Caco-2 (cell line): ENCODE results near the gene CGAS. TPM values are rescaled to one million over a fixed set of nuclear protein-coding genes. Genes with fewer than 3 reads are reported as not detected.

Experiments
- BruUV-seq: library from RNA; stranded (reverse); fragments of 400-500 nt; replicated peaks from 2 replicates; lab custom pipeline; 2021; lab: Mats Ljungman, UMichigan
- CTCF ChIA-PET: fragments of 300-600 bp; sonication (Branson Sonifier 250); formaldehyde crosslinking; loops from one replicate; lab custom pipeline; 2022; ENCODE audit warnings: antibody characterized with exemption; lab: Charles Lee
- POLR2A ChIA-PET: fragments of 300-600 bp; sonication (Branson Sonifier 250); formaldehyde crosslinking; loops from one replicate; lab custom pipeline; 2022; ENCODE audit warnings: antibody characterized with exemption; lab: Charles Lee
- DNase-seq, 2 experiments: peaks; one replicate each; pipeline versions ENCODE4 v3.0.0 to v3.0.0-alpha.2; 2020 to 2022
- H3K27me3 ChIP-seq: replicated peaks from 2 replicates; pipeline ENCODE4 v1.6.0; 2011; ENCODE audit warnings: low read length; ENCODE audit not compliant: control insufficient read depth, insufficient read depth
- H3K36me3 ChIP-seq: 2 replicates; pipeline ENCODE4 v1.5.1; 2011; ENCODE audit warnings: low read length; ENCODE audit not compliant: control insufficient read depth, insufficient read depth
- H3K4me1 ChIP-seq: fragments of 250-450 bp; sonication (Bioruptor Pico); 2 replicates; pipeline ENCODE4 v1.5.1; 2020; ENCODE audit warnings: mild to moderate bottlenecking
- H3K4me3 ChIP-seq: 2 replicates; pipeline ENCODE4 v1.5.1; 2011; ENCODE audit warnings: low read depth, mild to moderate bottlenecking, control low read depth, low read length
- H3K9me3 ChIP-seq: fragments of 250-450 bp; sonication (Bioruptor Pico); 2 replicates; pipeline ENCODE4 v1.5.1; 2020; ENCODE audit warnings: mild to moderate bottlenecking, moderate library complexity
- H3K27ac Mint-ChIP-seq: one replicate; pipeline ENCODE4 v1.8.0; 2022; ENCODE audit warnings: mixed read lengths; ENCODE audit not compliant: unreplicated experiment
- H3K27me3 Mint-ChIP-seq: one replicate; pipeline ENCODE4 v1.8.0; 2022; ENCODE audit warnings: mixed read lengths; ENCODE audit not compliant: insufficient read depth, unreplicated experiment
- H3K36me3 Mint-ChIP-seq: one replicate; pipeline ENCODE4 v1.8.0; 2022; ENCODE audit warnings: mild to moderate bottlenecking, mixed read lengths; ENCODE audit not compliant: insufficient read depth, unreplicated experiment
- H3K4me1 Mint-ChIP-seq: one replicate; pipeline ENCODE4 v1.8.0; 2022; ENCODE audit warnings: low read depth, mixed read lengths; ENCODE audit not compliant: unreplicated experiment
- H3K4me3 Mint-ChIP-seq: one replicate; pipeline ENCODE4 v1.8.0; 2022; ENCODE audit warnings: mild to moderate bottlenecking, moderate library complexity, mixed read lengths; ENCODE audit not compliant: unreplicated experiment
- H3K9me3 Mint-ChIP-seq: one replicate; pipeline ENCODE4 v1.8.0; 2022; ENCODE audit warnings: mixed read lengths; ENCODE audit not compliant: unreplicated experiment
- CTCF ChIP-seq, 2 experiments: fragments of 200-600 bp in 1 of 2; IDR thresholded peaks; 1 replicate in 1 of 2; 2 replicates in 1 of 2; pipeline versions ENCODE4 v1.5.1 to v1.8.0; 2011 to 2022; ENCODE audit warnings: antibody characterized with exemption in 1 of 2, control low read depth in 1 of 2, inconsistent platforms in 1 of 2, low read depth in 1 of 2, low read length in 1 of 2, mild to moderate bottlenecking in 1 of 2, moderate library complexity in 1 of 2; ENCODE audit not compliant: insufficient read depth in 1 of 2, severe bottlenecking in 1 of 2, unreplicated experiment in 1 of 2
- intact Hi-C: fragments of 100-400 bp; cut with micrococcal nuclease; formaldehyde crosslinking; loops from one replicate; pipeline ENCODE4 v1.10.0; 2022; ENCODE audit not compliant: unreplicated experiment
- total RNA-seq: library from RNA; stranded (reverse); gene quantifications from 2 replicates; pipeline ENCODE4 v1.2.3, GENCODE V29; 2022

Gene CGAS
- total RNA-seq, 1 experiment from 2014 or later, result 23.8 TPM

GRCh38 chr6:73455865-73456629, 4.0 kb upstream of the CGAS start:
- Histone ChIP-seq H3K36me3 (no peaks in the 10 kb centered on the region), H3K4me1 (peaks cover 3% of the 10 kb centered on the region; the same call in 1 of the 2 replicates), H3K27me3 (no peaks in the 10 kb centered on the region), H3K9me3 (no peaks in the 10 kb centered on the region), H3K4me3 (no peak overlapping the region)
- ChIA-PET CTCF (no interaction called here), POLR2A (no interaction called here)
- H3K36me3 Mint-ChIP-seq, result peaks cover 7% of the 10 kb centered on the region
- peaks cover 7% of the 10 kb centered on the region for H3K4me1 Mint-ChIP-seq
- no peak for TF ChIP-seq CTCF (IDR thresholded peaks at IDR 0.05; ENCODE audit: insufficient read depth in 1 of 2, low read depth in 1 of 2, low read length in 1 of 2, severe bottlenecking in 1 of 2, unreplicated experiment in 1 of 2)
- no peaks in the 10 kb centered on the region for H3K27me3 Mint-ChIP-seq
- H3K27ac Mint-ChIP-seq, result peak overlapping the region; percentile 6
- DNase-seq, result peak in 1 of 2 experiments; percentile 25
- no peak overlapping the region for H3K4me3 Mint-ChIP-seq
- H3K9me3 Mint-ChIP-seq, result no peaks in the 10 kb centered on the region
- intact Hi-C loops, result no loop called here
- no TSS peak for BruUV-seq

- intact Hi-C loops, result loop anchor here (5.0 kb wide), 2 partner anchors 71 to 201 kb away; partner anchors contain the start of genes EEF1A1 and SLC17A5
- no peaks in the 10 kb centered on the region for H3K27me3 Mint-ChIP-seq
- peak overlapping the region; percentile 80 for H3K4me3 Mint-ChIP-seq
- H3K4me1 ChIP-seq, result peaks cover 3% of the 10 kb centered on the region; the same call in 1 of the 2 replicates
- H3K27me3 ChIP-seq, result no peaks in the 10 kb centered on the region
- peak; percentile 56 to 71 for DNase-seq
- BruUV-seq, result TSS peak; percentile 34
- H3K4me3 ChIP-seq, result peak overlapping the region; percentile 73
- ChIA-PET POLR2A (interaction anchor here (0.6 to 2.7 kb wide), 6 partner anchors 10 to 243 kb away, joined by 3 to 20 read pairs (median 4); partner anchors contain the start of genes MTO1 and SLC17A5), CTCF (interaction anchor here (0.6 to 1.2 kb wide), 2 partner anchors 10 to 142 kb away, joined by 3 to 10 read pairs; partner anchors contain the start of gene MTO1)
- H3K4me1 Mint-ChIP-seq, result peaks cover 16% of the 10 kb centered on the region
- no peaks in the 10 kb centered on the region for H3K9me3 Mint-ChIP-seq
- H3K9me3 ChIP-seq, result no peaks in the 10 kb centered on the region
- H3K36me3 Mint-ChIP-seq, result peaks cover 29% of the 10 kb centered on the region
- H3K27ac Mint-ChIP-seq, result peak overlapping the region; percentile 52
- no peaks in the 10 kb centered on the region for H3K36me3 ChIP-seq
- TF ChIP-seq CTCF (IDR thresholded peaks at IDR 0.05; ENCODE audit: insufficient read depth in 1 of 2, low read depth in 1 of 2, low read length in 1 of 2, severe bottlenecking in 1 of 2, unreplicated experiment in 1 of 2), result no peak
These were observed 632 bp downstream of the CGAS start for GRCh38 chr6:73451223-73452106.

- H3K9me3 ChIP-seq, result no peaks in the 10 kb centered on the region
- BruUV-seq, result no TSS peak
- peaks cover 5% of the 10 kb centered on the region for H3K4me1 Mint-ChIP-seq
- no peaks in the 10 kb centered on the region for H3K27me3 ChIP-seq
- no peaks in the 10 kb centered on the region for H3K36me3 ChIP-seq
- no peaks in the 10 kb centered on the region for H3K4me1 ChIP-seq
- no peak overlapping the region for H3K4me3 ChIP-seq
- H3K27me3 Mint-ChIP-seq, result no peaks in the 10 kb centered on the region
- intact Hi-C loops, result no loop called here
- no peak for DNase-seq
- no peak for TF ChIP-seq CTCF (IDR thresholded peaks at IDR 0.05; ENCODE audit: insufficient read depth in 1 of 2, low read depth in 1 of 2, low read length in 1 of 2, severe bottlenecking in 1 of 2, unreplicated experiment in 1 of 2)
- H3K36me3 Mint-ChIP-seq, result peaks cover 65% of the 10 kb centered on the region
- H3K9me3 Mint-ChIP-seq, result no peaks in the 10 kb centered on the region
- no peak overlapping the region for H3K27ac Mint-ChIP-seq
- POLR2A ChIA-PET, result no interaction called here
- CTCF ChIA-PET, result no interaction called here
- H3K4me3 Mint-ChIP-seq, result no peak overlapping the region
These were observed 8.5 kb downstream of the CGAS start for GRCh38 chr6:73443555-73443954.
